ENCODE measurements around the gene ADCY9.

GRCh38 chr16:4137438-4137837 is 21.2 kb upstream of the ADCY9 start:
- TF ChIP-seq JUNB (IDR thresholded peaks at IDR 0.05; ENCODE audit: unreplicated experiment), result no peak
- TF ChIP-seq EZH2phosphoT487 (IDR thresholded peaks at IDR 0.05; ENCODE audit: unreplicated experiment), result no peak
- no peak for TF ChIP-seq POLR2AphosphoS5 (IDR thresholded peaks at IDR 0.05; ENCODE audit: low read depth)

Data from GM23338 (cell line).